ENCODE data around the gene CAMTA1. TPM values are rescaled to one million over a fixed set of nuclear protein-coding genes. Genes with fewer than 3 reads are reported as not detected.

Gene CAMTA1
- polyA plus RNA-seq, 1 donor from 2014 or later = 79.0 TPM

- no peaks in the 10 kb centered on the region for H3K9me3 Mint-ChIP-seq
- no peak overlapping the region for H3K27ac Mint-ChIP-seq
- H3K4me1 Mint-ChIP-seq = no peaks in the 10 kb centered on the region
- H3K4me3 Mint-ChIP-seq = no peak overlapping the region
- H3K36me3 Mint-ChIP-seq = no peaks in the 10 kb centered on the region
- peaks cover 2% of the 10 kb centered on the region for H3K27me3 Mint-ChIP-seq
Measured at GRCh38 chr1:7483634-7484383, 698.6 kb downstream of the CAMTA1 start.

- Mint-ChIP-seq H3K9me3 (no peaks in the 10 kb centered on the region), H3K4me3 (no peak overlapping the region), H3K4me1 (no peaks in the 10 kb centered on the region), H3K27ac (no peak overlapping the region), H3K36me3 (no peaks in the 10 kb centered on the region), H3K27me3 (peaks cover 4% of the 10 kb centered on the region)
Measured at GRCh38 chr1:7485086-7485780, 700.0 kb downstream of the CAMTA1 start.

- no peaks in the 10 kb centered on the region for H3K36me3 Mint-ChIP-seq
- no peaks in the 10 kb centered on the region for H3K9me3 Mint-ChIP-seq
- peaks cover 4% of the 10 kb centered on the region for H3K27me3 Mint-ChIP-seq
- no peak overlapping the region for H3K4me3 Mint-ChIP-seq
- H3K4me1 Mint-ChIP-seq = no peaks in the 10 kb centered on the region
- H3K27ac Mint-ChIP-seq = no peak overlapping the region
Measured at GRCh38 chr1:7485826-7486225, 700.6 kb downstream of the CAMTA1 start.

GRCh38 chr1:7487766-7488474, 702.7 kb downstream of the CAMTA1 start:
- H3K4me1 Mint-ChIP-seq = no peaks in the 10 kb centered on the region
- H3K36me3 Mint-ChIP-seq = no peaks in the 10 kb centered on the region
- H3K4me3 Mint-ChIP-seq = no peak overlapping the region
- H3K9me3 Mint-ChIP-seq = no peaks in the 10 kb centered on the region
- H3K27ac Mint-ChIP-seq = peak overlapping the region in 1 of 3 donors; percentile 31
- peaks cover 4% of the 10 kb centered on the region for H3K27me3 Mint-ChIP-seq

GRCh38 chr1:7488475-7488842, 703.2 kb downstream of the CAMTA1 start:
- H3K27ac Mint-ChIP-seq = no peak overlapping the region
- H3K27me3 Mint-ChIP-seq = peaks cover 5% of the 10 kb centered on the region
- H3K9me3 Mint-ChIP-seq = peaks cover 0 to 4% (median 4%) of the 10 kb centered on the region in 3 donors
- H3K4me3 Mint-ChIP-seq = no peak overlapping the region
- no peaks in the 10 kb centered on the region for H3K4me1 Mint-ChIP-seq
- no peaks in the 10 kb centered on the region for H3K36me3 Mint-ChIP-seq

- Mint-ChIP-seq H3K27me3 (peaks cover 2% of the 10 kb centered on the region), H3K27ac (no peak overlapping the region), H3K4me3 (no peak overlapping the region), H3K4me1 (no peaks in the 10 kb centered on the region), H3K36me3 (no peaks in the 10 kb centered on the region), H3K9me3 (peaks cover 0 to 4% (median 4%) of the 10 kb centered on the region in 3 donors)
Measured at GRCh38 chr1:7489586-7489985, 704.3 kb downstream of the CAMTA1 start.

GRCh38 chr1:7490576-7490975, 705.3 kb downstream of the CAMTA1 start:
- Mint-ChIP-seq H3K9me3 (peaks cover 0 to 4% (median 4%) of the 10 kb centered on the region in 3 donors), H3K27me3 (peaks cover 2% of the 10 kb centered on the region), H3K4me3 (no peak overlapping the region), H3K4me1 (no peaks in the 10 kb centered on the region), H3K27ac (no peak overlapping the region), H3K36me3 (no peaks in the 10 kb centered on the region)

GRCh38 chr1:7491109-7491817, 706.0 kb downstream of the CAMTA1 start:
- Mint-ChIP-seq H3K4me1 (no peaks in the 10 kb centered on the region), H3K9me3 (peaks cover 0 to 4% (median 4%) of the 10 kb centered on the region in 3 donors), H3K36me3 (no peaks in the 10 kb centered on the region), H3K27ac (no peak overlapping the region), H3K4me3 (no peak overlapping the region), H3K27me3 (peaks cover 2% of the 10 kb centered on the region)

GRCh38 chr1:7491818-7492173, 706.5 kb downstream of the CAMTA1 start:
- Mint-ChIP-seq H3K4me3 (no peak overlapping the region), H3K27ac (no peak overlapping the region), H3K4me1 (no peaks in the 10 kb centered on the region), H3K27me3 (peaks cover 2% of the 10 kb centered on the region), H3K36me3 (no peaks in the 10 kb centered on the region), H3K9me3 (peaks cover 0 to 4% (median 4%) of the 10 kb centered on the region in 3 donors)

- no peak overlapping the region for H3K4me3 Mint-ChIP-seq
- peaks cover 2% of the 10 kb centered on the region for H3K27me3 Mint-ChIP-seq
- no peaks in the 10 kb centered on the region for H3K36me3 Mint-ChIP-seq
- peaks cover 0 to 4% (median 4%) of the 10 kb centered on the region in 3 donors for H3K9me3 Mint-ChIP-seq
- H3K4me1 Mint-ChIP-seq = no peaks in the 10 kb centered on the region
- H3K27ac Mint-ChIP-seq = no peak overlapping the region
Measured at GRCh38 chr1:7493711-7494454, 708.6 kb downstream of the CAMTA1 start.

- H3K4me1 Mint-ChIP-seq = no peaks in the 10 kb centered on the region
- no peaks in the 10 kb centered on the region for H3K36me3 Mint-ChIP-seq
- peaks cover 1% of the 10 kb centered on the region for H3K27me3 Mint-ChIP-seq
- H3K4me3 Mint-ChIP-seq = no peak overlapping the region
- H3K27ac Mint-ChIP-seq = no peak overlapping the region
- H3K9me3 Mint-ChIP-seq = peaks cover 0 to 4% (median 4%) of the 10 kb centered on the region in 3 donors
Measured at GRCh38 chr1:7495962-7496361, 710.7 kb downstream of the CAMTA1 start.

GRCh38 chr1:7497107-7497637, 711.9 kb downstream of the CAMTA1 start:
- H3K27me3 Mint-ChIP-seq = peaks cover 1% of the 10 kb centered on the region
- H3K27ac Mint-ChIP-seq = no peak overlapping the region
- H3K36me3 Mint-ChIP-seq = no peaks in the 10 kb centered on the region
- no peak overlapping the region for H3K4me3 Mint-ChIP-seq
- peaks cover 0 to 4% (median 4%) of the 10 kb centered on the region in 3 donors for H3K9me3 Mint-ChIP-seq
- H3K4me1 Mint-ChIP-seq = no peaks in the 10 kb centered on the region

GRCh38 chr1:7500381-7501083, 715.3 kb downstream of the CAMTA1 start:
- no peaks in the 10 kb centered on the region for H3K9me3 Mint-ChIP-seq
- H3K4me1 Mint-ChIP-seq = no peaks in the 10 kb centered on the region
- no peaks in the 10 kb centered on the region for H3K27me3 Mint-ChIP-seq
- H3K36me3 Mint-ChIP-seq = no peaks in the 10 kb centered on the region
- H3K27ac Mint-ChIP-seq = no peak overlapping the region
- H3K4me3 Mint-ChIP-seq = no peak overlapping the region

- no peaks in the 10 kb centered on the region for H3K36me3 Mint-ChIP-seq
- no peaks in the 10 kb centered on the region for H3K27me3 Mint-ChIP-seq
- H3K9me3 Mint-ChIP-seq = no peaks in the 10 kb centered on the region
- no peak overlapping the region for H3K4me3 Mint-ChIP-seq
- no peaks in the 10 kb centered on the region for H3K4me1 Mint-ChIP-seq
- H3K27ac Mint-ChIP-seq = no peak overlapping the region
Measured at GRCh38 chr1:7501084-7501491, 715.8 kb downstream of the CAMTA1 start.
